Calu3 (cell line): ENCODE results near the gene TRIM49D2. TPM values are rescaled to one million over a fixed set of nuclear protein-coding genes. Genes with fewer than 3 reads are reported as not detected.

Experiments used
- total RNA-seq: library from RNA; stranded (reverse); gene quantifications from 2 replicates; pipeline ENCODE4 v1.2.3, GENCODE V29; 2022

TRIM49D2 gene
- total RNA-seq, 1 experiment from 2014 or later = not detected

Other genes starting within 250 kb of the TRIM49D2 start
- not detected in 2 replicates for gene TRIM77, start 213.8 kb upstream of the TRIM49D2 start, total RNA-seq
- gene TRIM49, start 115.5 kb upstream of the TRIM49D2 start, total RNA-seq = not detected in 2 replicates
- gene TRIM64B, start 45.6 kb upstream of the TRIM49D2 start, total RNA-seq = not detected in 2 replicates
- not detected in 2 replicates for gene TRIM49D1, start 1.8 kb upstream of the TRIM49D2 start, total RNA-seq
- gene TRIM64, start 42.0 kb downstream of the TRIM49D2 start, total RNA-seq = not detected in 2 replicates
- not detected in 2 replicates for gene TRIM49C, start 107.0 kb downstream of the TRIM49D2 start, total RNA-seq
- not detected in 2 replicates for gene UBTFL1, start 161.9 kb downstream of the TRIM49D2 start, total RNA-seq
- 0.22 and 0.38 TPM in 2 replicates for gene NAALAD2, start 210.6 kb downstream of the TRIM49D2 start, total RNA-seq